ENCODE data around the gene PSME1.
A peak's percentile ranks its signal among the peaks of the same experiment; 100 is the strongest.
"Not testable (repeated sequence)": the region's sequence is repeated elsewhere in the genome, so short reads cannot be mapped to it uniquely, and the experiment has no call there.

PSME1 gene

GRCh38 chr14:24105609-24106239 lies 30.3 kb upstream of the PSME1 start:
- DNase-seq = not testable (repeated sequence)

GRCh38 chr14:24106672-24107271 lies 29.2 kb upstream of the PSME1 start:
- DNase-seq = no peak

GRCh38 chr14:24108336-24108874 lies 27.6 kb upstream of the PSME1 start:
- no peak for DNase-seq

- no peak for DNase-seq
These were observed 25.9 kb upstream of the PSME1 start for GRCh38 chr14:24110060-24110459.

GRCh38 chr14:24110523-24110922 lies 25.5 kb upstream of the PSME1 start:
- no peak for DNase-seq

- no peak for DNase-seq
These were observed 22.6 kb upstream of the PSME1 start for GRCh38 chr14:24113379-24113800.

GRCh38 chr14:24113801-24114531 lies 22.0 kb upstream of the PSME1 start:
- DNase-seq = peak; percentile 79

GRCh38 chr14:24114532-24115421 lies 21.2 kb upstream of the PSME1 start, which contains the start of the genes DCAF11 and NRL:
Gene DCAF11, plus strand, starts transcription at chr14:24114777. Its CDS starts 818 bp downstream, at chr14:24115595.
Gene NRL, minus strand, starts transcription at chr14:24114949. Its CDS starts 32,101 bp downstream, at chr14:24082848.
- peak; percentile 99 for DNase-seq

GRCh38 chr14:24115422-24116127 lies 20.4 kb upstream of the PSME1 start:
- DNase-seq = no peak

GRCh38 chr14:24116128-24116814 lies 19.7 kb upstream of the PSME1 start:
- DNase-seq = no peak

- DNase-seq = no peak
These were observed 18.8 kb upstream of the PSME1 start for GRCh38 chr14:24117179-24117578.

GRCh38 chr14:24119691-24120090 lies 16.3 kb upstream of the PSME1 start:
- no peak for DNase-seq

- DNase-seq = no peak
These were observed 14.8 kb upstream of the PSME1 start for GRCh38 chr14:24121210-24121609.

GRCh38 chr14:24122416-24122815 lies 13.6 kb upstream of the PSME1 start:
- DNase-seq = no peak

- DNase-seq = no peak
These were observed 13.1 kb upstream of the PSME1 start for GRCh38 chr14:24122898-24123297.

GRCh38 chr14:24123424-24124417 lies 12.3 kb upstream of the PSME1 start:
- DNase-seq = no peak

GRCh38 chr14:24126939-24127338 lies 9.1 kb upstream of the PSME1 start:
- no peak for DNase-seq

GRCh38 chr14:24127673-24128072 lies 8.3 kb upstream of the PSME1 start:
- no peak for DNase-seq

- DNase-seq = no peak
These were observed 6.5 kb upstream of the PSME1 start for GRCh38 chr14:24129410-24129998.

- DNase-seq = no peak
These were observed 5.6 kb upstream of the PSME1 start, which contains the start of gene FITM1 for GRCh38 chr14:24130380-24130716. Gene FITM1, plus strand, starts transcription at chr14:24130659. Its CDS starts 905 bp downstream, at chr14:24131564.
